Raji (cell line): ENCODE data around the gene CA12.

ENCODE experiments used
- POLR2A ChIP-seq: IDR thresholded peaks from 2 replicates; pipeline ENCODE4 v1.6.1; 2011; ENCODE audit warnings: low read depth, low read length, control low read depth; ENCODE audit not compliant: insufficient read depth

The CA12 gene

GRCh38 chr15:63354821-63355650, 26.6 kb downstream of the CA12 start:
- TF ChIP-seq POLR2A: no peak

DNA sequence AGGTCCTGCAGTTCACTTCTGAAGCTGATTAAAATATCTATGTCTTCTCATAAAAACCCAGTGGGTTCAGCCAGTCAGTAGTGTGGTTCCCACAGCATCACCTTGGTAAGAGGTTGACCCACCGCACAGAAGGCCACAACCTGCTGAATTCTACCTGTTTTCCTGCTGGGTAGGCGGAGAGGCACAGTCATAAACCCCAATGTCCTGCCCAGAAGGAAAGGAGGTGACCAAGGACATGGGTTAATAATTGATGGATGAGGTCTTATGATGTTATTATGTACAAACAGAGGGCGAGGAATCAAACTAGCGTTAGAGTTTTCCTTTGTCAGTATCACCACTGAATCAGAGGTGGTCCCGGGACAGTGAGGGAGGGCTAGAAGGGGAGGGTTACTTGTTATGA, 27.8 kb downstream of the CA12 start:
- TF ChIP-seq POLR2A: no peak

GRCh38 chr15:63353261-63353660, 28.4 kb downstream of the CA12 start:
- no peak for TF ChIP-seq POLR2A

- TF ChIP-seq POLR2A: no peak
Measured at GRCh38 chr15:63352808-63353207, 28.8 kb downstream of the CA12 start.

- no peak for TF ChIP-seq POLR2A
Measured at GRCh38 chr15:63351170-63351569, 30.5 kb downstream of the CA12 start.

- no peak for TF ChIP-seq POLR2A
Measured at GRCh38 chr15:63350178-63350621, 31.4 kb downstream of the CA12 start.

GRCh38 chr15:63349621-63350020, 32.0 kb downstream of the CA12 start:
- no peak for TF ChIP-seq POLR2A

DNA sequence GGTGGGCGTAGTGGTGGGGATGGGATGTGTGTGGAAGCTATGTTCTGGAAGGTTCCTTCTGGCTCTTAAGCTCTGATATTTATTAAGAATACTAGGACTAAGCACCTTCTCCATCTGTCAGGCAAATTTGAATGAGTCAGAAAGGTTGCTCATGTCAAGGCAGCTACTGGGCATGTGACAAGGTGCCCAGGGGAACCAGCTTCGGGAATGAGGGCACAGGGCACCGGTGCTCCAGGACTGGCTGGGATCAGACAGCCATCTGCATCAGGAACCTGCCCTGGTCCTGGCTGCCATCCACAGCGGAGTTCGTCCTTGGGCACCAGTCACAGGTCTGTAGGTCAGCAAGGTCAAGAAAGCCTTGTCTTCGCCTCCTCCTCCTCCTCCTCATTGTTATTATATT, 32.5 kb downstream of the CA12 start:
- TF ChIP-seq POLR2A: no peak

DNA sequence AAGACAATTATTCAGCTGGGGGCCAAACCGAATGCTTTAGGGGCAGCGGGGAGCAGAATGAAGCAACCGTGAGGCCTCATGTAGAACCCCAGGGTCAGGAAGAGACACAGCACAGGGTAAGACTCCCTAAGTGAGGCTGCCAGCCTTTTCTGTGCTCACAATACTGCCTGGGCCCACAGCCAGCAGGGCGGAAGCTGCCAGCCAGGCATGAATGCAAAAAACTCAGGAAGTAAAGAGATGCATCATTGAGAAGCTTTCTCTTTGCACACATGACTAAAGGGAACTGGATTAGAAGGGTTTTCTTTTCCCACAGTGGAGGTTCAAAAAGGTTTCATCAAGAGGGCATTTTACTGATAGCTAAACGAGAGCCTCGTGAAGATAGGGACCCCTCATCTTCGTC, 33.3 kb downstream of the CA12 start:
- TF ChIP-seq POLR2A: no peak

- no peak for TF ChIP-seq POLR2A
Measured at GRCh38 chr15:63347074-63347857, 34.4 kb downstream of the CA12 start.

DNA sequence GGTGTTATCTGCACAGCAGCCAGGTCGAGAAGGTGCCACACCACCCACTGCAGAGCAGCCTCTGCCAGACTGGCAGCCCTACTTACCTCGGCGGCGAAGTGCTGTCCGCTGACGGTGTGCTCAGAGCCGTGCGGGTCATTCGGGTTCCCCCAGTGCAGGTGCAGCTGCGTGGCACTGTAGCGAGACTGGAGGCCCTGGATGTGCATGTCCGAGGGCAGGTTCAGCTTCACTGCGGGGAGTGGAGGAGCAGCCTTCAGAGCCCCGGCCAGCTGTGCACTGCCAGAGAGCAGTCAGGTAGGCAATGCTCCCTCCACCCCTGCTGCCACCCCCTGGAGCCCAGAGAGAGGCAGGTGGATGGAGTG, 36.3 kb downstream of the CA12 start:
- no peak for TF ChIP-seq POLR2A

- TF ChIP-seq POLR2A: no peak
Measured at GRCh38 chr15:63344731-63345390, 36.8 kb downstream of the CA12 start.

- no peak for TF ChIP-seq POLR2A
Measured at GRCh38 chr15:63341898-63342297, 39.7 kb downstream of the CA12 start.

GRCh38 chr15:63340878-63341277, 40.8 kb downstream of the CA12 start:
- TF ChIP-seq POLR2A: no peak

- TF ChIP-seq POLR2A: no peak
Measured at GRCh38 chr15:63340353-63340752, 41.3 kb downstream of the CA12 start.

DNA sequence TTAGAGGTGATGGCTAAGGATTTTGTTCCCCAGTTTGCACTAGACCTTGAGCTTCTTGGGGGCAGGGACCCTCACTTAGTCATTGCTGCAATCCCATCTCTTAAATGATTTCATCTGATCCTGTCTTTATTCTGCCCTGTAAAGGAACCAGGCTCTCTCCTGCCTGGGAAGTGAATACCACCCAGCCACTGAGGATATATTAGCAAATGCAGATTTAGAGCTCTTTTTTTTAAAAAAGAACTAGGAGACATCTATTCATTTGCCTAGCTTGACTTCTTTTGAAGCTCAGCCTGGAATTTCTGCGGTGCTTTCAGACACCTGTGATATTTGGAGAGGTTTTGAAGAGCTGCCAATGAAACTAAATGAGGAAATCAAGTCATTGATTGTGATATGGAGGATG, 41.8 kb downstream of the CA12 start:
- no peak for TF ChIP-seq POLR2A
